ENCODE results near the gene PCSK2.

Gene PCSK2

GRCh38 chr20:17343656-17344452 lies 117.0 kb downstream of the PCSK2 start:
- DNase-seq = no peak

- no peak for DNase-seq
These were observed 118.0 kb downstream of the PCSK2 start for GRCh38 chr20:17344790-17345189.

- DNase-seq = no peak
These were observed 118.5 kb downstream of the PCSK2 start for GRCh38 chr20:17345321-17345720.

GRCh38 chr20:17350321-17350720 lies 123.5 kb downstream of the PCSK2 start:
- no peak for DNase-seq

- no peak for DNase-seq
These were observed 130.4 kb downstream of the PCSK2 start for GRCh38 chr20:17357238-17357637.

- no peak for DNase-seq
These were observed 132.0 kb downstream of the PCSK2 start for GRCh38 chr20:17358854-17359253.

- no peak for DNase-seq
These were observed 137.8 kb downstream of the PCSK2 start for GRCh38 chr20:17364681-17365080.

GRCh38 chr20:17365831-17366230 lies 139.0 kb downstream of the PCSK2 start:
- no peak for DNase-seq

GRCh38 chr20:17369506-17369905 lies 142.7 kb downstream of the PCSK2 start:
- DNase-seq = peak in 1 of 2 experiments; percentile 20

GRCh38 chr20:17372806-17373440 lies 146.1 kb downstream of the PCSK2 start:
- no peak for DNase-seq

GRCh38 chr20:17374086-17374485 lies 147.2 kb downstream of the PCSK2 start:
- no peak for DNase-seq

GRCh38 chr20:17376031-17376430 lies 149.2 kb downstream of the PCSK2 start:
- no peak for DNase-seq

GRCh38 chr20:17377231-17377630 lies 150.4 kb downstream of the PCSK2 start:
- no peak for DNase-seq

GRCh38 chr20:17379651-17380050 lies 152.8 kb downstream of the PCSK2 start:
- DNase-seq = no peak

- no peak for DNase-seq
These were observed 154.0 kb downstream of the PCSK2 start for GRCh38 chr20:17380801-17381200.

- peak in 1 of 2 experiments; percentile 32 for DNase-seq
These were observed 154.9 kb downstream of the PCSK2 start for GRCh38 chr20:17381724-17382123.

GRCh38 chr20:17385798-17386197 lies 159.0 kb downstream of the PCSK2 start:
- no peak for DNase-seq

- DNase-seq = no peak
These were observed 163.8 kb downstream of the PCSK2 start for GRCh38 chr20:17390655-17391054.

- no peak for DNase-seq
These were observed 164.4 kb downstream of the PCSK2 start for GRCh38 chr20:17391127-17391771.

GRCh38 chr20:17394411-17394810 lies 167.6 kb downstream of the PCSK2 start:
- no peak for DNase-seq

- no peak for DNase-seq
These were observed 168.9 kb downstream of the PCSK2 start for GRCh38 chr20:17395729-17396128.

- no peak for DNase-seq
These were observed 172.6 kb downstream of the PCSK2 start for GRCh38 chr20:17399303-17399985.

- no peak for DNase-seq
These were observed 176.6 kb downstream of the PCSK2 start for GRCh38 chr20:17403461-17403860.

All from cerebellar nuclear complex (tissue), 1 donor.